K562 (cell line): ENCODE results near the gene DOLPP1. TPM values are rescaled to one million over a fixed set of nuclear protein-coding genes. Genes with fewer than 3 reads are reported as not detected.
A peak's percentile ranks its signal among the peaks of the same experiment; 100 is the strongest.

Experiments used
- CHAMP1 ChIP-seq: fragments of 450-650 bp; IDR thresholded peaks from 2 replicates; pipeline ENCODE4 v1.6.1; 2016; ENCODE audit warnings: mild to moderate bottlenecking
- ZNF511 ChIP-seq: sonication (generic); formaldehyde crosslinking; IDR thresholded peaks from 2 replicates; pipeline ENCODE4 v1.8.0; 2022; ENCODE audit warnings: mild to moderate bottlenecking, missing genetic modification reagents
- polyA plus RNA-seq, 8 experiments: library from polyadenylated mRNA; depleted of rRNA in 4 of 8; stranded (reverse) in 5 of 8; unstranded in 3 of 8; fragments of >200 nt; fragmentation: Nextera tagmentation in 2 of 8; fragmentation: Illumina TruSeq in 1 of 8; extraction: Ambion mirVana in 2 of 8; extraction: Trizol in 1 of 8; gene quantifications; 2 replicates each; pipeline versions ENCODE4 v1.2.1 to v1.2.3, GENCODE V29; 2011 to 2014; ENCODE audit warnings: inconsistent platforms in 1 of 8, missing spikeins in 1 of 8
- total RNA-seq, 7 experiments: library from RNA; depleted of rRNA in 6 of 7; stranded (reverse); fragments of >200 nt in 6 of 7; fragmentation: Illumina TruSeq in 2 of 7; extraction: Trizol in 2 of 7; gene quantifications; 2 replicates each; pipeline versions ENCODE4 v1.2.1 to v1.2.3, GENCODE V29; 2011 to 2021; ENCODE audit warnings: low replicate concordance in 1 of 7
- TF ChIP-seq, protein P1 (sequence below), 2 experiments: fragments of 450-650 bp in 1 of 2; IDR thresholded peaks; 2 replicates each; pipeline ENCODE4 v1.6.1; 2011 to 2017; ENCODE audit warnings: low read depth in 2 of 2, antibody characterized with exemption in 1 of 2, borderline replicate concordance in 1 of 2, low read length in 1 of 2, mild to moderate bottlenecking in 1 of 2, mixed read lengths in 1 of 2; ENCODE audit not compliant: control insufficient read depth in 1 of 2

DOLPP1 gene
- total and polyA plus RNA-seq, 9 of the 15 experiments (the other 6 are each of a cell fraction or from before 2014, with no cell fraction given) = 3.0 to 39.8 (median 30.5) TPM

DNA sequence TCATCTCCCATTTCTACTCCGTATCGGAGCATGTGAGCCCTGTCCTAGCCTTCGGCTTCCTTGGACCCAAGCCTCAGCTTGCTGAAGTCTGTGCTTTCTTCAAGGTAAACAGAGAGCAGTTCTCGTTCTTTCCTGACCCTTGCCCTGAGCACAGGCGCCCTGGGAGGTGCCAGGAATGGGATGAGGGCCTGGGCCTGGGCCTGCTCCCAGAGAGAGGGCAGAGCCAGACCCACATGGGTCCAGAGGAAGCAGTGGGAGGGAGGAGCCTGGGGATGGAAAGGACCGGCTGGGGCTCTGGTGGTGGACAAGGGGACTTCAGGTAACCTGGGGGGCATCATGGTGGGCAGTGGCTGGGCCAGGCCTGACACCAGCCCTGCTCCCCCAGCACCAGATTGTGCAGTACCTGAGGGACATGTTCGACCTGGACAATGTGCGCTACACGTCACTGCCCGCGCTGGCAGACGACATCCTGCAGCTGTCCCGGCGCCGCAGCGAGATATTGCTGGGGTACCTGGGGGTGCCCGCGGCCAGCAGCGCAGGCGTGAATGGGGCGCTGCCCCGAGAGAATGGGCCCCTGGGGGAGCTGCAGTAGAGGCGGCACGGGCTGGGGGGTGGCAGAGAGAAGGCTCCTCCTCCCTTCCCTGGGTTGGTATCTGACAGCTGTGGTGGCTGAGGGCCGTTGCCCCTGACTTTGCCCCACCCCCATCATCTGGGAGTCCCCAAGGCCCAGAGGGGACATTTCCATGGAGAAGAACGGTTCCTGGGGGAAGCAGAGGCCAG, 10.9 kb upstream of the DOLPP1 start (continued):
- TF ChIP-seq, protein P1, sequence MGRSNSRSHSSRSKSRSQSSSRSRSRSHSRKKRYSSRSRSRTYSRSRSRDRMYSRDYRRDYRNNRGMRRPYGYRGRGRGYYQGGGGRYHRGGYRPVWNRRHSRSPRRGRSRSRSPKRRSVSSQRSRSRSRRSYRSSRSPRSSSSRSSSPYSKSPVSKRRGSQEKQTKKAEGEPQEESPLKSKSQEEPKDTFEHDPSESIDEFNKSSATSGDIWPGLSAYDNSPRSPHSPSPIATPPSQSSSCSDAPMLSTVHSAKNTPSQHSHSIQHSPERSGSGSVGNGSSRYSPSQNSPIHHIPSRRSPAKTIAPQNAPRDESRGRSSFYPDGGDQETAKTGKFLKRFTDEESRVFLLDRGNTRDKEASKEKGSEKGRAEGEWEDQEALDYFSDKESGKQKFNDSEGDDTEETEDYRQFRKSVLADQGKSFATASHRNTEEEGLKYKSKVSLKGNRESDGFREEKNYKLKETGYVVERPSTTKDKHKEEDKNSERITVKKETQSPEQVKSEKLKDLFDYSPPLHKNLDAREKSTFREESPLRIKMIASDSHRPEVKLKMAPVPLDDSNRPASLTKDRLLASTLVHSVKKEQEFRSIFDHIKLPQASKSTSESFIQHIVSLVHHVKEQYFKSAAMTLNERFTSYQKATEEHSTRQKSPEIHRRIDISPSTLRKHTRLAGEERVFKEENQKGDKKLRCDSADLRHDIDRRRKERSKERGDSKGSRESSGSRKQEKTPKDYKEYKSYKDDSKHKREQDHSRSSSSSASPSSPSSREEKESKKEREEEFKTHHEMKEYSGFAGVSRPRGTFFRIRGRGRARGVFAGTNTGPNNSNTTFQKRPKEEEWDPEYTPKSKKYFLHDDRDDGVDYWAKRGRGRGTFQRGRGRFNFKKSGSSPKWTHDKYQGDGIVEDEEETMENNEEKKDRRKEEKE (IDR thresholded peaks at IDR 0.05; ENCODE audit: borderline replicate concordance in 1 of 2, control insufficient read depth in 1 of 2, low read depth in 2 of 2, low read length in 1 of 2) = no peak
- TF ChIP-seq ZNF511 (CRISPR knock-in tag) (0 out of 2 replicates have a peak, but pooled peaks have one; percentile 12), CHAMP1 (no peak)
- TF ChIP-seq, all 486 proteins: peak for 13
